Type B pancreatic cell (in vitro differentiated cells): ENCODE results near the gene UBE2L6. TPM values are rescaled to one million over a fixed set of nuclear protein-coding genes. Genes with fewer than 3 reads are reported as not detected.
"Not testable (repeated sequence)": the region's sequence is repeated elsewhere in the genome, so short reads cannot be mapped to it uniquely, and the experiment has no call there.

Experiments used
- DNase-seq: peaks from one replicate; pipeline ENCODE4 v3.0.0; 2021; ENCODE audit warnings: mixed read lengths; ENCODE audit not compliant: unreplicated experiment; ENCODE audit errors: extremely low spot score
- H3K27ac Mint-ChIP-seq: 2 replicates; pipeline ENCODE4 v1.8.0; 2021; ENCODE audit warnings: mild to moderate bottlenecking, mixed read lengths
- H3K27me3 Mint-ChIP-seq: 2 replicates; pipeline ENCODE4 v1.8.0; 2021; ENCODE audit warnings: mixed read lengths
- H3K36me3 Mint-ChIP-seq: 2 replicates; pipeline ENCODE4 v1.8.0; 2021; ENCODE audit warnings: mixed read lengths
- H3K4me1 Mint-ChIP-seq: one replicate; pipeline ENCODE4 v1.8.0; 2021; ENCODE audit warnings: mixed read lengths; ENCODE audit not compliant: unreplicated experiment
- H3K4me3 Mint-ChIP-seq: 2 replicates; pipeline ENCODE4 v1.8.0; 2021; ENCODE audit warnings: mild to moderate bottlenecking, mixed read lengths
- H3K9me3 Mint-ChIP-seq: 2 replicates; pipeline ENCODE4 v1.8.0; 2021; ENCODE audit warnings: mixed read lengths
- CTCF ChIP-seq: fragments of 200-600 bp; sonication (generic); conservative IDR thresholded peaks from 2 replicates; pipeline ENCODE4 v1.5.0; 2021; ENCODE audit warnings: antibody characterized with exemption, mild to moderate bottlenecking
- total RNA-seq: library from RNA; stranded (reverse); gene quantifications from 2 replicates; pipeline ENCODE4 v1.2.1, GENCODE V29; 2021; ENCODE audit warnings: low replicate concordance

Gene UBE2L6
- total RNA-seq, 1 donor from 2014 or later: 65.1 TPM

GRCh38 chr11:57541169-57541568 lies 26.3 kb downstream of the UBE2L6 start:
- no peaks in the 10 kb centered on the region for H3K9me3 Mint-ChIP-seq
- no peak for TF ChIP-seq CTCF
- no peak overlapping the region for H3K27ac Mint-ChIP-seq
- H3K36me3 Mint-ChIP-seq: no peaks in the 10 kb centered on the region
- no peak for DNase-seq
- H3K4me1 Mint-ChIP-seq: peaks cover 9% of the 10 kb centered on the region
- no peak overlapping the region for H3K4me3 Mint-ChIP-seq
- peaks cover 7% of the 10 kb centered on the region for H3K27me3 Mint-ChIP-seq

- TF ChIP-seq CTCF: no peak
- Mint-ChIP-seq H3K27me3 (peaks cover 12% of the 10 kb centered on the region), H3K9me3 (no peaks in the 10 kb centered on the region), H3K27ac (no peak overlapping the region), H3K4me1 (peaks cover 9% of the 10 kb centered on the region), H3K4me3 (no peak overlapping the region), H3K36me3 (no peaks in the 10 kb centered on the region)
- DNase-seq: no peak
Measured at GRCh38 chr11:57539342-57539741, 28.1 kb downstream of the UBE2L6 start.

- Mint-ChIP-seq H3K9me3 (no peaks in the 10 kb centered on the region), H3K27ac (no peak within 1 kb of the TSS), H3K36me3 (no peaks in the 10 kb centered on the region), H3K4me3 (no peak within 1 kb of the TSS), H3K4me1 (no peaks in the 10 kb centered on the region), H3K27me3 (peaks cover 8% of the 10 kb centered on the region)
- no peak for DNase-seq
- TF ChIP-seq CTCF: no peak
Measured at GRCh38 chr11:57536947-57537619, 30.4 kb downstream of the UBE2L6 start, which contains the start of gene SMTNL1. Gene SMTNL1, plus strand, starts transcription at chr11:57537595. Its CDS starts 5,048 bp downstream, at chr11:57542643.

- H3K4me3 Mint-ChIP-seq, H3K27me3 Mint-ChIP-seq, H3K9me3 Mint-ChIP-seq, H3K36me3 Mint-ChIP-seq, DNase-seq, H3K4me1 Mint-ChIP-seq, H3K27ac Mint-ChIP-seq: not testable (repeated sequence)
Measured at GRCh38 chr11:57534449-57534848, 33.0 kb downstream of the UBE2L6 start.

- Mint-ChIP-seq H3K9me3 (no peaks in the 10 kb centered on the region), H3K4me3 (peak within 1 kb of the TSS; percentile 93), H3K36me3 (no peaks in the 10 kb centered on the region), H3K27ac (peak within 1 kb of the TSS; percentile 91), H3K4me1 (peaks cover 16% of the 10 kb centered on the region), H3K27me3 (peaks cover 4% of the 10 kb centered on the region)
- no peak for TF ChIP-seq CTCF
- peak; percentile 95 for DNase-seq
Measured at GRCh38 chr11:57530596-57531507, 36.6 kb downstream of the UBE2L6 start, which contains the start of gene TIMM10. Gene TIMM10, minus strand, starts transcription at chr11:57530754. Its CDS starts 565 bp downstream, at chr11:57530189.

- Mint-ChIP-seq H3K27ac (peak overlapping the region; percentile 91), H3K9me3 (no peaks in the 10 kb centered on the region), H3K4me1 (peaks cover 16% of the 10 kb centered on the region), H3K4me3 (peak overlapping the region; percentile 93), H3K36me3 (no peaks in the 10 kb centered on the region), H3K27me3 (no peaks in the 10 kb centered on the region)
- TF ChIP-seq CTCF: no peak
- DNase-seq: no peak
Measured at GRCh38 chr11:57530215-57530595, 37.3 kb downstream of the UBE2L6 start.
